ENCODE data around the gene ALS2CL.

ALS2CL gene

DNA sequence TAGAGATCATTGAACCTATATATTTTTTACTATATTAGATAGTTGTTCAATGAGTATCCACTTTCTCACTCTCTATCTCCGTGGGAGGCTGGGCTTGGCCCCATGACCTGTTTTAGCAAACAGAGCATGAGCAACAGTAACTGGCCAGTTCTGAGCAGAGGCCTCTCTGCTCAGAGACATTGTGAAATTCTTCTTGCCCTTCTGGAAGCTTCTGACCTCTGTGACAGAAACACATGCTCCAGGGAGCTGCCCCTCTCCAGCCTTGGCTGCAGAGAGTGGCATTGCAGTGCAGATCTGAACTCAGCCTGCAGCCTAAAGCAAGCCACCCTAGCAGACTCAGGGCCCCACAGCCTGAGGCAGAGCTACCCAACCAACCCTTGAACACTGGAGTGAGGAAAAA, 60.7 kb downstream of the ALS2CL start:
- TF ChIP-seq TAF1 (IDR thresholded peaks at IDR 0.05; ENCODE audit: borderline replicate concordance, low read depth, low read length) = no peak
- no peak for TF ChIP-seq POLR2A (IDR thresholded peaks at IDR 0.05; ENCODE audit: low read depth, low read length)
- TF ChIP-seq POLR2AphosphoS5 (IDR thresholded peaks at IDR 0.05; ENCODE audit: low read depth, low read length) = no peak
- DNase-seq (ENCODE audit: insufficient read length) (no peak), FAIRE-seq (no peak)

DNA sequence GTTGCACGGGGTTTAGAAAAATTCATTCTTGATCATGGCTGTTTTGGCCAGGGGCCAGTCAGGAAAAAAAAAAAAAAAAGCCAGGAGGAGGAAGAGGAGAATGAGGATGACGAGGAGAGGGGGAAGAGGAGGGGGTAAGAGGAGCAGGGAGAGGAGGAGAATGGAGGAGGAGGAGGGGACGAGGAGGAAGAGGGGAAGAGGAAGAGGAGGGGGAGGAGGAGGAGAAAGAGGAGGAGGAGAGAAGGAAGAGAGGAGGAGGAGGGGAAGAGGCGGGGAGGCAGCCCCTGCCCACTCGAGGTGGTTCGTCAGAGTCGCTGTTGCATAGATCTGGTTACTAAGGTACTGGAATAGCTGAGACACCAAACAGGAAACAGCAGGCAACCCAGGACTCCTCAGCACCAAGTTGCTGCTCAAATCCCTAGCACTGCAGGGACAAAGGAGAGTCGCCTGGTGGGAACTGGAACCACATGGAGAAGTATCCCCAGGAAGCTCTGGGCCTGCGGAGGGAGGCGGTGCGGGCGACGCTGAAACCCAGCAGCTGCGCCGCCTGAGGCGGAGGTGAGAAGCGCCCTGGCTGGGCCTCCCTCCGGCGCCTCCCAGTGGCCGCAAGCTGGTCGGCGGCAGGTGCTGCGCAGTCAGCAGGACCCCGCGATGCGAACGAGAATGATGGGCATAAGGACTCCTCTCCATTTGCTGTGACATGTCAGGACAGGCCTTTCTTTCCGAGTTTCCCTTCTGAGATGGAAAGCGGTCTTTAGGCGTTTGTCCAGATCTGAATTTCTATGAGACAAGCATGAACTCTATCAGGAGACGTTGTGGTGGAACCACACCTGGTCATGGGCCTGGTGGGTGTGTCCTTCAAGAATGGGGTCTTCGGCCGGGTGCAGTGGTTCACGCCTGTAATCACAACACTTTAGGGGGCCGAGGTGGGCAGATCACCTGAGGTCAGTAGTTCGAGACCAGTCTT, 63.6 kb downstream of the ALS2CL start:
- peak; percentile 76 for DNase-seq (ENCODE audit: insufficient read length)
- TF ChIP-seq TAF1 (IDR thresholded peaks at IDR 0.05; ENCODE audit: borderline replicate concordance, low read depth, low read length) = no peak
- no peak for TF ChIP-seq POLR2AphosphoS5 (IDR thresholded peaks at IDR 0.05; ENCODE audit: low read depth, low read length)
- no peak for TF ChIP-seq POLR2A (IDR thresholded peaks at IDR 0.05; ENCODE audit: low read depth, low read length)
- peak; percentile 96 for FAIRE-seq

DNA sequence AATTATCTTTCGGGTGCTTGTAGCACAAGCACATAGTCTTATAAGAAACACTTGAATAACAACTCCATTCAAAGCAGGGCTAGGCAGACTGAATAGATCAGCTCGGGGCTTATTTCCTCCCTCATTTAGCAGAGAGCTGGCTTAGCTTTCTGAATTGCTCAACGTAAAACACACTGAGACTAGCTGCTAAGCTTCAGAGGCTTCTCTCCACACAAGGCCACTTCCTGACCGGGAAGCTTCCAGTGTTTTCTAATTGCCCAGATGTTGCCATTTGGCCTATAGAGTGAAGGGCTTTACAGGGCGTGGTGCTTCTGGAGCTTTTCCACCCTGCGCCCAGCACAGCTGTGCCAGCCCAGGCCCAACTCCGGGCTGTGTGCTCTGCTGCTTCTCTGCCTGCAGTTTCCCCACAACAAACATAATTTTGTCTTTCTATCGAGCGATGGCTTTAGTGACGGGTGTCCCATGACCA, 64.5 kb downstream of the ALS2CL start:
- TF ChIP-seq POLR2AphosphoS5 (IDR thresholded peaks at IDR 0.05; ENCODE audit: low read depth, low read length) (no peak), TAF1 (IDR thresholded peaks at IDR 0.05; ENCODE audit: borderline replicate concordance, low read depth, low read length) (no peak), POLR2A (IDR thresholded peaks at IDR 0.05; ENCODE audit: low read depth, low read length) (no peak)
- FAIRE-seq (no peak), DNase-seq (ENCODE audit: insufficient read length) (no peak)

DNA sequence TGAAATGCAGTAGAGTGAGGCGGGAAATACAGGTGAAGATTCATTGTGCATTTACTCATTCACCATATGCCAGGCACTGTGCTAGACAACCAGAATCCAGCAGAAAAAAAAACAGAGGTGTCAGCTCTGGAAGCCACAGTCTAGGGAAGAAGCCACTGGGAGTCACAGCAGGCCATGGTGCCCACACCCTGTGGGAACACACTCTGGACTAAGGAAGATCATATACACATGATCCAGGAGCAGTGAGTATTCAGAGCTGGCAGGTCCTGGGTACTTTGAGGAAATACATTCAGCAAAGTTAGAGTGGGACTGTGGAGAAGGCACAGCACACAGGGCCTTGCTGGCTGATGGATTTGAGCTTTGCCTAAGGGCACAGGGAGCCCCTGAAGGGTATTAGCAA, 66.4 kb downstream of the ALS2CL start:
- no peak for FAIRE-seq
- no peak for DNase-seq (ENCODE audit: insufficient read length)
- TF ChIP-seq TAF1 (IDR thresholded peaks at IDR 0.05; ENCODE audit: borderline replicate concordance, low read depth, low read length) = no peak
- no peak for TF ChIP-seq POLR2A (IDR thresholded peaks at IDR 0.05; ENCODE audit: low read depth, low read length)
- no peak for TF ChIP-seq POLR2AphosphoS5 (IDR thresholded peaks at IDR 0.05; ENCODE audit: low read depth, low read length)

DNA sequence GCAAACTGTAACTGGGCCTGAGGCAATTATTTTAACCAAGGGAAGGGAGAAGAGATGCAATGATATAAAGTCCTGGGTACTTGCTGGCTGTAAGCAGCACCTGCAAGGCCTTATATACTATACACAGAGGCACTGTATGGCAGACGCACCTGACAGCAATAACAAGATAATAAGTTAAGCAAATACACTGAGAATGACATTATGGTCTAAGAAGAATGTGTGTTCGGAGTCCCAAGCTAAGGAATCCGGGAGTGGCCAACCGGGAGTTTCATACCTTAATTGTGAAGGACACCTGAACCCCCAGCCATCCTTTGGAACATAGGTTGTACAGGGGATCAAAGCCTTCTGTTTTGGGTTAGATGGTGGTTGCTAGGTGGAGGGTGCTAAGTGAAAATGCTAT, 67.4 kb downstream of the ALS2CL start:
- DNase-seq (ENCODE audit: insufficient read length) = no peak
- TF ChIP-seq TAF1 (IDR thresholded peaks at IDR 0.05; ENCODE audit: borderline replicate concordance, low read depth, low read length) (no peak), POLR2A (IDR thresholded peaks at IDR 0.05; ENCODE audit: low read depth, low read length) (no peak), POLR2AphosphoS5 (IDR thresholded peaks at IDR 0.05; ENCODE audit: low read depth, low read length) (no peak)
- no peak for FAIRE-seq

DNA sequence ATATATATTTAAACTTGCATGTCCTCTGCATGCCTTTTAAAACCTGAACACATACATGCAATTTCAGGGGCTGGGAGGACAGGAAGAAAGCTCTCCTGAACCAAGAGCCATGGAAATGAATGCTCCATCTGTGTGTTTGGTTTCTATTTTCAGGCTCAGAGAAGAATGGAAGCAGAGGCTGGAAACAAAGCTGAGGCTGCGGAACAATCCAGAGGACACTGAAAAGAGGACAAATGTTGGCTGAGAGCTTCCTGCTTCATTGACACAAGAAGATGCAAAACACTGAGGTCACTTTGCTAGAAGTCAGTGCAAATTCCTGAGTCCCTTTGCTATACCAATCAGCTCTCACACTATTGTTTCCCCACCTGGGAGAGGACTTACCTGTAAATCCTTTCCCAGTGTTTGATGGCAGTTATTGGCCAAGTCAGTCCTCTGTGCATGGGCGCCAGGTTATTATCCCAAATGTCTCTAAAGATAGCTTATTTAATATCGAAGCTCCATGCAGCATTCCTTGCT, 68.4 kb downstream of the ALS2CL start:
- no peak for FAIRE-seq

DNA sequence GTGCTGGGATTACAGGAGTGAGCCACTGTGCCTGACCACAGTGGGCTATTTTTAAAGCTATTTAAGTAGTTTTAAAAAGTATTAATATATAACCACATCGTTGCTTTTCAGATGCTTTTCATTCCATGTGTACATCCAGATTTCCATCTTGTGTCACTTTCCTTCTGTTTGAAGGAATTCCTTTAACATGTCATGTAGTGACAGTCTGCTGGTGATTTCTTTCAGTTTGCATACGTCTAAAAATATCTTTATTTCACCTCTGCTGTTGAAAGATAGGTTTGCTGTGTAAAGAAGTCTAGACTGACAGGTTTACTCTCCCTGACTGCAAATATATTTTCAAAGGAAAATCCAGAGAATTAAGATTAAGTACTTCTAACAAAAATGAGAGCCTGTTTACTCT, 68.9 kb downstream of the ALS2CL start:
- FAIRE-seq (no peak), DNase-seq (ENCODE audit: insufficient read length) (no peak)
- TF ChIP-seq POLR2AphosphoS5 (IDR thresholded peaks at IDR 0.05; ENCODE audit: low read depth, low read length) (no peak), POLR2A (IDR thresholded peaks at IDR 0.05; ENCODE audit: low read depth, low read length) (no peak), TAF1 (IDR thresholded peaks at IDR 0.05; ENCODE audit: borderline replicate concordance, low read depth, low read length) (no peak)

More for the DNA sequence above, 68.4 kb downstream of the ALS2CL start:
- DNase-seq (ENCODE audit: insufficient read length) = no peak
- TF ChIP-seq POLR2AphosphoS5 (IDR thresholded peaks at IDR 0.05; ENCODE audit: low read depth, low read length) (no peak), POLR2A (IDR thresholded peaks at IDR 0.05; ENCODE audit: low read depth, low read length) (no peak), TAF1 (IDR thresholded peaks at IDR 0.05; ENCODE audit: borderline replicate concordance, low read depth, low read length) (no peak)

DNA sequence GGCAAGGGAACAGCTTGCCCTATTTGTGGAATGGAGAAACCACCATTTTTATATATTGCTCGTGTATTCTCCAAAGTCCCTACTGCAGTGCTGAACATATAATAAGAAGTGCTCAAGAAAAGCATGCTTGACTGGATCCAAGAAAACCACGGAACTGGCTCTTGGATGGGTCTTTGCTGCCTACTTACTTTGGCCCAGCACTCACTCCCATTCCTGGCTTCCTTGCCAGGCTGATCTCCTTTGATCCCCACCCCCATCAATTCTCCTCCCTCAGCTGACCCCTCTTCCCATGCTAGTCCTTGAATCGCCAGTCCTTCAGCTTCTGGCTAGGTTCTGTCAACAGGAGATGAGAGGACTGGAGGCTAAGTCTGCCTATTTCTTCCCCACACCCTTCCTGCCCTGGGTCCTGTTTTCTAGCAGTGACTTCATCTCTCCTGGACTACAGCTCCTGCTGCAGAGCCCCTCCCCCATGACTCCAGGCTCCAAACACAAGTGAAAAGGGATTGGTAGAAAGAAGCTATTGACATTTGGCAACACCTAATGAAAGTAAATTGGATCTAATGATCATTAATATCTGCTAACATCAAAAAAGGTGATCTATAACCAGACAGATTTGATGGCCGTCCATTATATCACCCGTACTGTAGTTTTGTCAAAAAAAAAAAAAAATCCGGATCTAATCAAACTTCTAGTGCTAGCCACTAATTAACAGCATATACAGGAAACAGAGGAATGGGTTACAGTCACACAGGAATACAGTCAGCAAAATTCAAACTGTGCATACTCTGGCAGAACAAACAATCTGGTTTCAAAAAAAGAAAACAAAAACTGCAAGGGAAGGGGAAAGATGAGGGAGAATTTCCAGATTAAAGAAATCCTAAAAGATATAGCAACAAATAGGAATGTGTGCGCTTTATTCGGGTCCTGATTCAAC, 73.4 kb downstream of the ALS2CL start:
- TF ChIP-seq TAF1 (IDR thresholded peaks at IDR 0.05; ENCODE audit: borderline replicate concordance, low read depth, low read length) (no peak), POLR2A (IDR thresholded peaks at IDR 0.05; ENCODE audit: low read depth, low read length) (no peak), POLR2AphosphoS5 (IDR thresholded peaks at IDR 0.05; ENCODE audit: low read depth, low read length) (no peak)
- FAIRE-seq = no peak
- DNase-seq (ENCODE audit: insufficient read length) = no peak

Measured in GM12892 (cell line).